ENCODE data around the gene LPP. TPM values are rescaled to one million over a fixed set of nuclear protein-coding genes. Genes with fewer than 3 reads are reported as not detected.

Gene LPP
- total RNA-seq, 1 donor from 2014 or later = 132 TPM

DNA sequence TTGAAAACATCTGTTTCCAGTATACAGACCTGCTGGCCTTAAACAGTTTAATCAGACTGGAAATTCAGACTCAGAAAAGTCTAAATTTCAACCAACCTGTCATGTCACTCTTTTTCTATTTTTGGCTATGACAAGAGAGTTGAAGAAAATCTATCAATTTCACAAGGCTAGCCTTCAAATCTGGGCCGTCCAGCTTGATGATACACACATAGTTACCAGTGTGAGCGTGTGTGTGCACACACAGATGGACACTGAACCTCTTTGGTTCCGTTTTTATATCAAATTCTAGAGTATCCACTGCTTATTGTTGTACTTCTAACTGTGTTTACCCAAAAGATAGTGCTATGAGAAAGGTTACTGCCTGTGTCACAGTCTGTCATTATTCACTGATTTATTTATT lies 368.2 kb downstream of the LPP start:
- H3K36me3 Mint-ChIP-seq = peaks cover 22% of the 10 kb centered on the region
- no peak overlapping the region for H3K27ac Mint-ChIP-seq
- H3K27me3 Mint-ChIP-seq (ENCODE audit: low read depth) = no peaks in the 10 kb centered on the region
- peaks cover 14% of the 10 kb centered on the region for H3K4me1 Mint-ChIP-seq
- no peak overlapping the region for H3K4me3 Mint-ChIP-seq
- DNase-seq (ENCODE audit: low spot score in 2 of 2, unreplicated experiment in 2 of 2) = no peak
- H3K9me3 Mint-ChIP-seq = peaks cover 5% of the 10 kb centered on the region
- TF ChIP-seq, protein P1, sequence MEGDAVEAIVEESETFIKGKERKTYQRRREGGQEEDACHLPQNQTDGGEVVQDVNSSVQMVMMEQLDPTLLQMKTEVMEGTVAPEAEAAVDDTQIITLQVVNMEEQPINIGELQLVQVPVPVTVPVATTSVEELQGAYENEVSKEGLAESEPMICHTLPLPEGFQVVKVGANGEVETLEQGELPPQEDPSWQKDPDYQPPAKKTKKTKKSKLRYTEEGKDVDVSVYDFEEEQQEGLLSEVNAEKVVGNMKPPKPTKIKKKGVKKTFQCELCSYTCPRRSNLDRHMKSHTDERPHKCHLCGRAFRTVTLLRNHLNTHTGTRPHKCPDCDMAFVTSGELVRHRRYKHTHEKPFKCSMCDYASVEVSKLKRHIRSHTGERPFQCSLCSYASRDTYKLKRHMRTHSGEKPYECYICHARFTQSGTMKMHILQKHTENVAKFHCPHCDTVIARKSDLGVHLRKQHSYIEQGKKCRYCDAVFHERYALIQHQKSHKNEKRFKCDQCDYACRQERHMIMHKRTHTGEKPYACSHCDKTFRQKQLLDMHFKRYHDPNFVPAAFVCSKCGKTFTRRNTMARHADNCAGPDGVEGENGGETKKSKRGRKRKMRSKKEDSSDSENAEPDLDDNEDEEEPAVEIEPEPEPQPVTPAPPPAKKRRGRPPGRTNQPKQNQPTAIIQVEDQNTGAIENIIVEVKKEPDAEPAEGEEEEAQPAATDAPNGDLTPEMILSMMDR (IDR thresholded peaks at IDR 0.05; ENCODE audit: unreplicated experiment) = no peak

DNA sequence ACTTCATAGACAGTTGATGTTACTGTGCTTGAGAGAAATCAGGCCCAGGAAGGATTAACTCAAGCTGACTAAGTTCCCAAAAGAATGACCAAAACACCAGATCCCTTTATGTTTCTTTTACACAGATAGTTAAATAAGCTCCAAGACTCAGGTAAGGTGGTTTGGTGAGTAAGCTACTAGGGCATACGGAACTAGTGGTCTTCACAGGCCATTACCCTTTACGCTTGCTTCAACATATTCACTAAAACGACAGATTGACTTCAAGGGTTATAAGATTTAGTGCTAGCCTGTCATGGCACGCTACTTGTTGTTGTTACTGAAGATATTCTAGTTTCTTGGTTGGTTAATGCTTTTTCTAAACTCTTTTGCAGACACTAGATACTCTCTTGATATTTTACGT lies 369.3 kb downstream of the LPP start:
- no peaks in the 10 kb centered on the region for H3K9me3 Mint-ChIP-seq
- H3K4me3 Mint-ChIP-seq = no peak overlapping the region
- peaks cover 14% of the 10 kb centered on the region for H3K4me1 Mint-ChIP-seq
- TF ChIP-seq, protein P1 (IDR thresholded peaks at IDR 0.05; ENCODE audit: unreplicated experiment) = no peak
- DNase-seq (ENCODE audit: low spot score in 2 of 2, unreplicated experiment in 2 of 2) = no peak
- no peaks in the 10 kb centered on the region for H3K27me3 Mint-ChIP-seq (ENCODE audit: low read depth)
- H3K27ac Mint-ChIP-seq = no peak overlapping the region
- H3K36me3 Mint-ChIP-seq = peaks cover 19% of the 10 kb centered on the region

- no peaks in the 10 kb centered on the region for H3K9me3 Mint-ChIP-seq
- peaks cover 19% of the 10 kb centered on the region for H3K36me3 Mint-ChIP-seq
- TF ChIP-seq, protein P1 (IDR thresholded peaks at IDR 0.05; ENCODE audit: unreplicated experiment) = no peak
- no peak for DNase-seq (ENCODE audit: low spot score in 2 of 2, unreplicated experiment in 2 of 2)
- no peak overlapping the region for H3K4me3 Mint-ChIP-seq
- H3K4me1 Mint-ChIP-seq = peaks cover 14% of the 10 kb centered on the region
- no peak overlapping the region for H3K27ac Mint-ChIP-seq
- no peaks in the 10 kb centered on the region for H3K27me3 Mint-ChIP-seq (ENCODE audit: low read depth)
Observed at GRCh38 chr3:188524052-188524451, 370.1 kb downstream of the LPP start.

DNA sequence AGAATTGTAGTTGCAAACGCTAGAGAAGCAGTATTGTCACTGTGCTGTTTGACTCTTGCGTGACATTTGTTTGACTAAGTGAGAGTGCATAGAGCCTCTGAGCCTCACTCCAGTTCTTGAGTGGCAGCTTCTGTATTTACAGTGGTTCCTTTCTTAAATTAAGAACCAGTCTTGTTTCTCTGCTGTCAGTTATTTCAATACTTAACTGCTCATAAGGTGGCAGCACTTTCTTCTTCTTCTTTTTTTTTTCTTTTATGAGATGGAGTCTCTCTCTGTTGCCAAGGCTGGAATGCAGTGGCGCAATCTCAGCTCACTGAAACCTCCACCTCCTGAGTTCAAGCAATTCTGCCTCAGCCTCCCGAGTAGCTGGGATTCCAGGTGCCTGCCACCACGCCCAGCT lies 372.1 kb downstream of the LPP start:
- Mint-ChIP-seq H3K4me3 (no peak overlapping the region), H3K4me1 (peaks cover 5% of the 10 kb centered on the region), H3K27ac (no peak overlapping the region), H3K9me3 (no peaks in the 10 kb centered on the region), H3K36me3 (peaks cover 19% of the 10 kb centered on the region), H3K27me3 (ENCODE audit: low read depth) (no peaks in the 10 kb centered on the region)
- no peak for DNase-seq (ENCODE audit: low spot score in 2 of 2, unreplicated experiment in 2 of 2)
- TF ChIP-seq, protein P1 (IDR thresholded peaks at IDR 0.05; ENCODE audit: unreplicated experiment) = no peak

GRCh38 chr3:188527389-188527788 lies 373.4 kb downstream of the LPP start:
- Mint-ChIP-seq H3K27me3 (ENCODE audit: low read depth) (no peaks in the 10 kb centered on the region), H3K4me1 (no peaks in the 10 kb centered on the region), H3K4me3 (no peak overlapping the region), H3K36me3 (peaks cover 19% of the 10 kb centered on the region), H3K9me3 (no peaks in the 10 kb centered on the region), H3K27ac (no peak overlapping the region)
- no peak for DNase-seq (ENCODE audit: low spot score in 2 of 2, unreplicated experiment in 2 of 2)
- TF ChIP-seq, protein P1 (IDR thresholded peaks at IDR 0.05; ENCODE audit: unreplicated experiment) = no peak

GRCh38 chr3:188528396-188528795 lies 374.4 kb downstream of the LPP start:
- no peaks in the 10 kb centered on the region for H3K9me3 Mint-ChIP-seq
- H3K27ac Mint-ChIP-seq = no peak overlapping the region
- DNase-seq (ENCODE audit: low spot score in 2 of 2, unreplicated experiment in 2 of 2) = no peak
- no peak overlapping the region for H3K4me3 Mint-ChIP-seq
- TF ChIP-seq, protein P1 (IDR thresholded peaks at IDR 0.05; ENCODE audit: unreplicated experiment) = no peak
- no peaks in the 10 kb centered on the region for H3K27me3 Mint-ChIP-seq (ENCODE audit: low read depth)
- peaks cover 19% of the 10 kb centered on the region for H3K36me3 Mint-ChIP-seq
- no peaks in the 10 kb centered on the region for H3K4me1 Mint-ChIP-seq

All from mesothelial cell of epicardium (in vitro differentiated cells).